PFSK-1 (cell line): ENCODE measurements around the gene TPGS2. TPM values are rescaled to one million over a fixed set of nuclear protein-coding genes. Genes with fewer than 3 reads are reported as not detected.
A peak's percentile ranks its signal among the peaks of the same experiment; 100 is the strongest.

ENCODE experiments used
- FOXP2 ChIP-seq: optimal IDR thresholded peaks from 2 replicates; pipeline ENCODE3; 2011; ENCODE audit warnings: borderline replicate concordance, control low read depth, inconsistent platforms; ENCODE audit not compliant: insufficient read depth; ENCODE audit errors: extremely low read length, extremely low read depth
- POLR2AphosphoS5 ChIP-seq: IDR thresholded peaks from 2 replicates; pipeline ENCODE4 v1.6.1; 2012; ENCODE audit warnings: low read depth, mild to moderate bottlenecking, control low read depth, low read length, moderate library complexity
- SIN3A ChIP-seq: IDR thresholded peaks from 2 replicates; pipeline ENCODE4 v1.6.1; 2012; ENCODE audit warnings: mild to moderate bottlenecking, low read length, moderate library complexity, borderline replicate concordance; ENCODE audit not compliant: insufficient read depth
- TAF1 ChIP-seq: IDR thresholded peaks from 2 replicates; pipeline ENCODE4 v1.6.1; 2012; ENCODE audit warnings: low read length, control low read depth, borderline replicate concordance; ENCODE audit not compliant: insufficient read depth
- polyA plus RNA-seq: library from polyadenylated mRNA; unstranded; fragments of >200 nt; gene quantifications from one replicate; pipeline ENCODE4 v1.2.1, GENCODE V29; 2012; ENCODE audit warnings: low read depth, missing spikeins; ENCODE audit not compliant: insufficient read length
- TF ChIP-seq, protein P1 (sequence below), 2 experiments: IDR thresholded peaks; 2 replicates each; pipeline versions ENCODE4 v1.6.1 to v1.8.0; 2011 to 2012; ENCODE audit warnings: low read depth in 2 of 2, low read length in 2 of 2, control low read depth in 1 of 2, inconsistent platforms in 1 of 2, mild to moderate bottlenecking in 1 of 2, moderate library complexity in 1 of 2; ENCODE audit not compliant: insufficient read depth in 1 of 2

TPGS2 gene
- polyA plus RNA-seq = 88.1 TPM

- TF ChIP-seq FOXP2 = peak; percentile 63
- peak; percentile 75 for TF ChIP-seq POLR2AphosphoS5
- TF ChIP-seq TAF1 = peak; percentile 62; the same call in 1 of the 2 replicates
- TF ChIP-seq SIN3A = no peak
These were observed at the start of gene TPGS2, which contains the start of gene KIAA1328 for GRCh38 chr18:36828630-36829361. TPGS2 (minus strand) TSS chr18:36829002; CDS start chr18:36828767, 235 bp downstream. KIAA1328 (plus strand) TSS chr18:36829127; CDS start chr18:36829139, 12 bp downstream.

- TF ChIP-seq SIN3A (no peak), TAF1 (no peak), POLR2AphosphoS5 (no peak), FOXP2 (no peak)
- TF ChIP-seq, protein P1, sequence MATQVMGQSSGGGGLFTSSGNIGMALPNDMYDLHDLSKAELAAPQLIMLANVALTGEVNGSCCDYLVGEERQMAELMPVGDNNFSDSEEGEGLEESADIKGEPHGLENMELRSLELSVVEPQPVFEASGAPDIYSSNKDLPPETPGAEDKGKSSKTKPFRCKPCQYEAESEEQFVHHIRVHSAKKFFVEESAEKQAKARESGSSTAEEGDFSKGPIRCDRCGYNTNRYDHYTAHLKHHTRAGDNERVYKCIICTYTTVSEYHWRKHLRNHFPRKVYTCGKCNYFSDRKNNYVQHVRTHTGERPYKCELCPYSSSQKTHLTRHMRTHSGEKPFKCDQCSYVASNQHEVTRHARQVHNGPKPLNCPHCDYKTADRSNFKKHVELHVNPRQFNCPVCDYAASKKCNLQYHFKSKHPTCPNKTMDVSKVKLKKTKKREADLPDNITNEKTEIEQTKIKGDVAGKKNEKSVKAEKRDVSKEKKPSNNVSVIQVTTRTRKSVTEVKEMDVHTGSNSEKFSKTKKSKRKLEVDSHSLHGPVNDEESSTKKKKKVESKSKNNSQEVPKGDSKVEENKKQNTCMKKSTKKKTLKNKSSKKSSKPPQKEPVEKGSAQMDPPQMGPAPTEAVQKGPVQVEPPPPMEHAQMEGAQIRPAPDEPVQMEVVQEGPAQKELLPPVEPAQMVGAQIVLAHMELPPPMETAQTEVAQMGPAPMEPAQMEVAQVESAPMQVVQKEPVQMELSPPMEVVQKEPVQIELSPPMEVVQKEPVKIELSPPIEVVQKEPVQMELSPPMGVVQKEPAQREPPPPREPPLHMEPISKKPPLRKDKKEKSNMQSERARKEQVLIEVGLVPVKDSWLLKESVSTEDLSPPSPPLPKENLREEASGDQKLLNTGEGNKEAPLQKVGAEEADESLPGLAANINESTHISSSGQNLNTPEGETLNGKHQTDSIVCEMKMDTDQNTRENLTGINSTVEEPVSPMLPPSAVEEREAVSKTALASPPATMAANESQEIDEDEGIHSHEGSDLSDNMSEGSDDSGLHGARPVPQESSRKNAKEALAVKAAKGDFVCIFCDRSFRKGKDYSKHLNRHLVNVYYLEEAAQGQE (IDR thresholded peaks at IDR 0.05; ENCODE audit: insufficient read depth in 1 of 2, low read depth in 2 of 2, low read length in 2 of 2) = no peak
These were observed 43.5 kb upstream of the TPGS2 start for GRCh38 chr18:36872329-36872728.

- no peak for TF ChIP-seq TAF1
- TF ChIP-seq POLR2AphosphoS5 = no peak
- TF ChIP-seq, protein P1 (IDR thresholded peaks at IDR 0.05; ENCODE audit: insufficient read depth in 1 of 2, low read depth in 2 of 2, low read length in 2 of 2) = no peak
These were observed 43.0 kb upstream of the TPGS2 start for GRCh38 chr18:36871801-36872200.

GRCh38 chr18:36867056-36867455 lies 38.3 kb upstream of the TPGS2 start:
- TF ChIP-seq, protein P1 (IDR thresholded peaks at IDR 0.05; ENCODE audit: insufficient read depth in 1 of 2, low read depth in 2 of 2, low read length in 2 of 2) = no peak
- TF ChIP-seq POLR2AphosphoS5 (no peak), FOXP2 (no peak), SIN3A (no peak), TAF1 (no peak)

DNA sequence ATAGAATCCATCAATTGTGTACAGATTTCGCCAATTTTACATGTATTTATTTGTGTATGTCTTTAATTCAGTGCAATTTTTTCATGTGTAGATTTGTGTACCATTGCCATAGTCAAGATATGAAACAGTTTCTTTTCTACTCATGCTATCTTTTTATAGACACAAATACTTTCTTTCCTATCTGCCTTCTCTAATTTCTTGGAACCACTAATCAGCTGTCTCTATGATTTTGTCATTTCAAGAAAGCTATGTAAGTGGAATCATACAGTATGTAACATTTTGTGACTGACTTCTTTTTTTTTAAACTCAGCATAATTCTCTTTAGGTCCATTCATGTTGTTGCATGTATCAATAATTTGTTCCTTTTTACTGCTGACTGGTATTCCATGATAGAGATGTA lies 33.4 kb upstream of the TPGS2 start:
- TF ChIP-seq TAF1 = no peak
- TF ChIP-seq, protein P1 (IDR thresholded peaks at IDR 0.05; ENCODE audit: insufficient read depth in 1 of 2, low read depth in 2 of 2, low read length in 2 of 2) = no peak
- TF ChIP-seq POLR2AphosphoS5 = no peak
- no peak for TF ChIP-seq SIN3A
- TF ChIP-seq FOXP2 = no peak
